Right lobe of liver (tissue), 6 donors: Measurements from ENCODE around the gene DHRS1. TPM values are rescaled to one million over a fixed set of nuclear protein-coding genes. Genes with fewer than 3 reads are reported as not detected.

ENCODE experiments used
- ATAC-seq, 4 donors: fragments of 200-7000 bp; cut with Tn5 transposase; one replicate each; pipeline ENCODE4 v1.9.1; 2020; ENCODE audit warnings: mild to moderate bottlenecking in 4 of 4, moderate library complexity in 4 of 4
- DNase-seq, 3 donors: peaks; one replicate each; pipeline ENCODE4 v3.0.0-alpha.2; 2020
- H3K27ac ChIP-seq, 3 donors: fragments of 200-600 bp; one replicate each; pipeline ENCODE4 v1.8.0; 2022
- H3K27me3 ChIP-seq, 2 donors: fragments of 200-600 bp; one replicate each; pipeline ENCODE4 v1.8.0; 2022
- H3K36me3 ChIP-seq, 4 donors: fragments of 200-600 bp; sonication (generic) in 1 of 4; one replicate each; pipeline versions ENCODE4 v1.5.1 to v1.8.0; 2017 to 2022; ENCODE audit warnings: control low read depth in 1 of 4
- H3K4me1 ChIP-seq, 4 donors: fragments of 200-600 bp; sonication (generic) in 1 of 4; one replicate each; pipeline versions ENCODE4 v1.5.1 to v1.8.0; 2017 to 2022; ENCODE audit warnings: control low read depth in 1 of 4
- H3K4me3 ChIP-seq, 3 donors: fragments of 200-600 bp; one replicate each; pipeline ENCODE4 v1.8.0; 2022
- H3K9me3 ChIP-seq, 4 donors: fragments of 200-600 bp; sonication (generic) in 1 of 4; one replicate each; pipeline versions ENCODE4 v1.5.1 to v1.8.0; 2017 to 2022; ENCODE audit warnings: control low read depth in 1 of 4
- POLR2A ChIP-seq: fragments of 450-650 bp; IDR thresholded peaks from one replicate; pipeline ENCODE4 v1.6.1; 2017; ENCODE audit warnings: antibody characterized with exemption, mild to moderate bottlenecking
- WGBS: methylation state at CpG from one replicate; pipeline ENCODE4 v1.1.6; 2018; ENCODE audit warnings: low coverage, low lambda C conversion rate; ENCODE audit not compliant: insufficient coverage; ENCODE audit errors: missing lambda C conversion rate; 5-methylcytosine and 5-hydroxymethylcytosine counted together
- intact Hi-C, 2 donors: fragments of 100-400 bp; cut with DNase I; formaldehyde crosslinking; loops; one replicate each; pipeline versions ENCODE4 v1.11.2 to v1.14.1; 2022
- total RNA-seq, 6 experiments: library from RNA; depleted of rRNA in 2 of 6; stranded (reverse); fragments of >200 nt in 2 of 6; fragmentation: NEBNext Ultra II Directional in 3 of 6; extraction: Animal tissue kit (Norgen Biotek cat#: 25700) in 3 of 6; gene quantifications; one replicate each; pipeline versions ENCODE4 v1.1.0 to v1.2.4, GENCODE V29; 2016 to 2023
- TF ChIP-seq, protein P1 (sequence below), 4 donors: fragments of 200-600 bp in 3 of 4; fragments of 450-650 bp in 1 of 4; IDR thresholded peaks; one replicate each; pipeline versions ENCODE4 v1.5.1 to v1.8.0; 2016 to 2022; ENCODE audit warnings: antibody characterized with exemption in 4 of 4, mild to moderate bottlenecking in 2 of 4
- donor health status: DM: no; HTN: yes; CAD: no.
- donor health status: DM: no; HTN: no; CAD: no.
- donor health status: DM: no; HTN: no; CAD: no.
- donor health status: DM: no; HTN: yes; CAD: no.
- donor health status: DM: no; HTN: yes; CAD: no.

Gene DHRS1
- total RNA-seq, 6 experiments from 2014 or later: 49.1 to 89.3 (median 60.1) TPM

DNA sequence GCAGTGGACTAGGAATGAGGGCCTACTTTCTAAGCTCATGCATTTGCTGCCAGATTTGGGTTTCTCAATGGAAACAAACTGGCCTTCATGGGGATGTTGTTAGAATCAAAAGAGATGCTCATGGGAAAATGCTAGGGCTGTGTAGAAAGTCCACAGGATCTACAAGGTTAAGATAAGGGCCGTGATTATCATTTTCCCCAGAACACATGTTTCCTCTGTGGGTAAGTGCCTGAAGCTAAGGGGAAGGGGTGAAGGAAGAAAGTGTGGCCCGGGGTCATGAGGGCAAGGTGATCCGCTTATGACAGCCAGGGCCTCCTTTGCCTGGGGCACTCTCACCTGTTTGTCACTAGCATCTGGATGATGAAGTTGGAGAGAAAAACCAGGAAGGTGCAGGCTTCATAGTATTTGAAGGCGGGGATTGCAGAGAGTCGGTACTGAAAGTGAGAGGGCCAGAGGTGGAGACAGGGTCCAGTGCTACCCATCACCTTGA is 25.5 kb upstream of the DHRS1 start:
- no peaks in the 10 kb centered on the region for H3K36me3 ChIP-seq
- H3K4me1 ChIP-seq: no peaks in the 10 kb centered on the region

DNA sequence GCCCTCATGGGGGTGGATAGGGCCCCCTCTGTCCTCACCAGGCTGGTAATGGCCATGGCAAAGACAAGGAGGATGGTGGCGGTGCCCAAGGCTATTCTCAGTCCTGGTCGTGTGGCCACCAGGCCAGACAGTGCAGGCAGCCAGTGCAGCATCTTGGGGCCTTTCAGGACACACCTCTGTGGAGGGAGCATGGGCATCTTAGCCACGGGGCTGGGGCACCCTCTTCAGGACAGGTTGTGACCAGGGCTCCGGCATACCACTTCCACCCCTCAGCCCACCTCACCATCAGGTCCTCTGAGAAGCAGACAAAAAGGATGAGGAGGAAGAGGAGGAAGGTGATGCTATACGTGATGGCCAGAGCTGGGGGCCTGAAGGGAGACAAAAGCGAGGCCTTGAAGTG is 24.4 kb upstream of the DHRS1 start:
- no peaks in the 10 kb centered on the region for H3K27me3 ChIP-seq
- H3K9me3 ChIP-seq: no peaks in the 10 kb centered on the region

More for the DNA sequence above, 25.5 kb upstream of the DHRS1 start:
- Histone ChIP-seq H3K27ac (no peak overlapping the region), H3K27me3 (no peaks in the 10 kb centered on the region), H3K9me3 (no peaks in the 10 kb centered on the region), H3K4me3 (no peak overlapping the region)
- WGBS: 58% methylated on average over 2 of the region's 5 CpGs
- DNase-seq (no peak), ATAC-seq (no peak)
- no peak for TF ChIP-seq POLR2A
- TF ChIP-seq, protein P1, sequence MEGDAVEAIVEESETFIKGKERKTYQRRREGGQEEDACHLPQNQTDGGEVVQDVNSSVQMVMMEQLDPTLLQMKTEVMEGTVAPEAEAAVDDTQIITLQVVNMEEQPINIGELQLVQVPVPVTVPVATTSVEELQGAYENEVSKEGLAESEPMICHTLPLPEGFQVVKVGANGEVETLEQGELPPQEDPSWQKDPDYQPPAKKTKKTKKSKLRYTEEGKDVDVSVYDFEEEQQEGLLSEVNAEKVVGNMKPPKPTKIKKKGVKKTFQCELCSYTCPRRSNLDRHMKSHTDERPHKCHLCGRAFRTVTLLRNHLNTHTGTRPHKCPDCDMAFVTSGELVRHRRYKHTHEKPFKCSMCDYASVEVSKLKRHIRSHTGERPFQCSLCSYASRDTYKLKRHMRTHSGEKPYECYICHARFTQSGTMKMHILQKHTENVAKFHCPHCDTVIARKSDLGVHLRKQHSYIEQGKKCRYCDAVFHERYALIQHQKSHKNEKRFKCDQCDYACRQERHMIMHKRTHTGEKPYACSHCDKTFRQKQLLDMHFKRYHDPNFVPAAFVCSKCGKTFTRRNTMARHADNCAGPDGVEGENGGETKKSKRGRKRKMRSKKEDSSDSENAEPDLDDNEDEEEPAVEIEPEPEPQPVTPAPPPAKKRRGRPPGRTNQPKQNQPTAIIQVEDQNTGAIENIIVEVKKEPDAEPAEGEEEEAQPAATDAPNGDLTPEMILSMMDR (IDR thresholded peaks at IDR 0.05): no peak
- intact Hi-C loops: no loop called here

DNA sequence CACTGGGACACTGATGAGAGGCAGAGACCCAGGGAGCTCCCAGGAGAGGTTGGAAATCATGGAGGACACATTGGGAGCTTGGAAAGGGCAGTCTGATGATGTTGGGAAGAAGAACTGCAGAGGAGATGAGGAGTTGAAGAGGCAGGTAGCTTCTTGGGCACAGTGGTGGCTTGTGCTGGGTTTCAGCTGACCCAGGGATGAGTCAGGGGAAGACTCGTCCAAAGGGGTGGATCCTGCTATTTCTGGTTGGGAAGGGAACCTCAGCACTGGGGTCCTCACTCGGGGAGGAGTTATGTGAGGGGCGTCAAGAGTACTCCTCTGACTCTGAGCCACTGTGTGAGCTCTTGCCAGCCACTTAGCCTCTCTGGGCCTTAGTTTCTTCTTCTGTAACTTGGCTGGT is 23.8 kb upstream of the DHRS1 start:
- DNase-seq (no peak), ATAC-seq (no peak)
- 40% methylated on average over 1 of the region's 3 CpGs for WGBS
- Histone ChIP-seq H3K36me3 (no peaks in the 10 kb centered on the region), H3K4me1 (no peaks in the 10 kb centered on the region), H3K9me3 (no peaks in the 10 kb centered on the region), H3K4me3 (no peak overlapping the region), H3K27ac (no peak overlapping the region), H3K27me3 (no peaks in the 10 kb centered on the region)
- intact Hi-C loops: no loop called here
- TF ChIP-seq, protein P1 (IDR thresholded peaks at IDR 0.05): no peak
- TF ChIP-seq POLR2A: no peak

More for the DNA sequence above, 24.4 kb upstream of the DHRS1 start:
- Histone ChIP-seq H3K36me3 (no peaks in the 10 kb centered on the region), H3K4me3 (no peak overlapping the region), H3K27ac (no peak overlapping the region), H3K4me1 (no peaks in the 10 kb centered on the region)
- WGBS: 63% methylated on average over 4 of the region's 6 CpGs
- no peak for DNase-seq
- intact Hi-C loops: no loop called here
- ATAC-seq: no peak
- TF ChIP-seq, protein P1 (IDR thresholded peaks at IDR 0.05): no peak
- TF ChIP-seq POLR2A: no peak

DNA sequence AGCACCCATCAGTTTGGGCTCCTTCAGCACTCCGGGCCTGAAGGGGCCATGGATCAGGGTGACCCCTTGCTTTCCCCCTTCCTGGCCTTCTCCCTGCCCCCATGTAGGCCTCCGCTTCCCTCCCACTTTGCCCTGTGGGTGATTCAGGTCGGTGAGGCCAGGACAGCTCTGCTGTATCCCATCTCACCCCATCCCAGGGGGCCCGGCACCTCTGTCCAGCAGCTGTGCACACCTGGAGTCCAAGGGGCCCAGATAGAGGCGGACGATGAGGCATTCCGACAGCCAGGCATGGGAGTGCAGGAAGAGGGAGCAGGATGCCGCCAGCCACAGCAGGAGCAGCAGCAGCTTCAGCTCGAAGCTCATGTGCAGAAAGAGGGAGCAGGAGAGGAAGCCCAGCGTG is 23.1 kb upstream of the DHRS1 start:
- H3K4me1 ChIP-seq: no peaks in the 10 kb centered on the region
- H3K27me3 ChIP-seq: no peaks in the 10 kb centered on the region
- H3K9me3 ChIP-seq: no peaks in the 10 kb centered on the region
- no peak overlapping the region for H3K4me3 ChIP-seq
- intact Hi-C loops: no loop called here
- no peak for TF ChIP-seq POLR2A
- TF ChIP-seq, protein P1 (IDR thresholded peaks at IDR 0.05): no peak
- no peak overlapping the region for H3K27ac ChIP-seq
- ATAC-seq: no peak
- H3K36me3 ChIP-seq: no peaks in the 10 kb centered on the region
- WGBS: 50% methylated on average over 3 of the region's 10 CpGs
- no peak for DNase-seq
